ENCODE measurements around the gene BABAM2. TPM values are rescaled to one million over a fixed set of nuclear protein-coding genes. Genes with fewer than 3 reads are reported as not detected.
A peak's percentile ranks its signal among the peaks of the same experiment; 100 is the strongest.

The BABAM2 gene
- total RNA-seq, 1 donor, result 42.0 TPM

GRCh38 chr2:28074137-28074536 lies 183.6 kb downstream of the BABAM2 start:
- H3K79me2 ChIP-seq (ENCODE audit: insufficient read depth, low read length), result no peaks in the 10 kb centered on the region
- H3K27me3 ChIP-seq (ENCODE audit: insufficient read depth, low read length), result no peaks in the 10 kb centered on the region
- no peak for DNase-seq (ENCODE audit: insufficient read length, low spot score, missing footprints)
- H3K4me2 ChIP-seq (ENCODE audit: insufficient read depth, low read length), result no peak overlapping the region
- no peak overlapping the region for H2AFZ ChIP-seq (ENCODE audit: low read length)
- no peaks in the 10 kb centered on the region for H3K36me3 ChIP-seq (ENCODE audit: insufficient read depth, low read length)
- H3K27ac ChIP-seq (ENCODE audit: low read depth, low read length), result no peak overlapping the region
- TF ChIP-seq CTCF (IDR thresholded peaks at IDR 0.05; ENCODE audit: extremely low read depth, low read depth, low read length), result no peak
- no peaks in the 10 kb centered on the region for H4K20me1 ChIP-seq (ENCODE audit: insufficient read depth, low read length)
- H3K4me1 ChIP-seq (ENCODE audit: insufficient read depth, low read length), result no peaks in the 10 kb centered on the region
- no peaks in the 10 kb centered on the region for H3K9me3 ChIP-seq (ENCODE audit: low read depth, low read length)
- H3K4me3 ChIP-seq (ENCODE audit: insufficient read depth, low read length), result no peak overlapping the region

- DNase-seq (ENCODE audit: insufficient read length, low spot score, missing footprints), result peak; percentile 31
- peak overlapping the region; percentile 49 for H3K27ac ChIP-seq (ENCODE audit: low read depth, low read length)
- H3K36me3 ChIP-seq (ENCODE audit: insufficient read depth, low read length), result no peaks in the 10 kb centered on the region
- no peaks in the 10 kb centered on the region for H3K79me2 ChIP-seq (ENCODE audit: insufficient read depth, low read length)
- H3K9me3 ChIP-seq (ENCODE audit: low read depth, low read length), result no peaks in the 10 kb centered on the region
- peak overlapping the region; percentile 44 for H2AFZ ChIP-seq (ENCODE audit: low read length)
- H3K4me2 ChIP-seq (ENCODE audit: insufficient read depth, low read length), result peak overlapping the region; percentile 47
- H4K20me1 ChIP-seq (ENCODE audit: insufficient read depth, low read length), result no peaks in the 10 kb centered on the region
- peaks cover 30% of the 10 kb centered on the region for H3K4me1 ChIP-seq (ENCODE audit: insufficient read depth, low read length)
- H3K27me3 ChIP-seq (ENCODE audit: insufficient read depth, low read length), result no peaks in the 10 kb centered on the region
- TF ChIP-seq CTCF (IDR thresholded peaks at IDR 0.05; ENCODE audit: extremely low read depth, low read depth, low read length), result no peak
- no peak overlapping the region for H3K4me3 ChIP-seq (ENCODE audit: insufficient read depth, low read length)
Measured at GRCh38 chr2:28080911-28081310, 190.4 kb downstream of the BABAM2 start.

- H3K4me3 ChIP-seq (ENCODE audit: insufficient read depth, low read length), result no peak overlapping the region
- peaks cover 30% of the 10 kb centered on the region for H3K4me1 ChIP-seq (ENCODE audit: insufficient read depth, low read length)
- no peaks in the 10 kb centered on the region for H3K36me3 ChIP-seq (ENCODE audit: insufficient read depth, low read length)
- H3K27ac ChIP-seq (ENCODE audit: low read depth, low read length), result peak overlapping the region; percentile 4
- no peak overlapping the region for H2AFZ ChIP-seq (ENCODE audit: low read length)
- H3K79me2 ChIP-seq (ENCODE audit: insufficient read depth, low read length), result no peaks in the 10 kb centered on the region
- H3K27me3 ChIP-seq (ENCODE audit: insufficient read depth, low read length), result no peaks in the 10 kb centered on the region
- no peaks in the 10 kb centered on the region for H3K9me3 ChIP-seq (ENCODE audit: low read depth, low read length)
- no peak for TF ChIP-seq CTCF (IDR thresholded peaks at IDR 0.05; ENCODE audit: extremely low read depth, low read depth, low read length)
- peak overlapping the region; percentile 15 for H3K4me2 ChIP-seq (ENCODE audit: insufficient read depth, low read length)
- H4K20me1 ChIP-seq (ENCODE audit: insufficient read depth, low read length), result no peaks in the 10 kb centered on the region
- DNase-seq (ENCODE audit: insufficient read length, low spot score, missing footprints), result peak; percentile 3
Measured at GRCh38 chr2:28082131-28082530, 191.6 kb downstream of the BABAM2 start.

GRCh38 chr2:28083476-28083875 lies 192.9 kb downstream of the BABAM2 start:
- no peak overlapping the region for H3K4me3 ChIP-seq (ENCODE audit: insufficient read depth, low read length)
- no peaks in the 10 kb centered on the region for H3K9me3 ChIP-seq (ENCODE audit: low read depth, low read length)
- H2AFZ ChIP-seq (ENCODE audit: low read length), result no peak overlapping the region
- no peaks in the 10 kb centered on the region for H3K27me3 ChIP-seq (ENCODE audit: insufficient read depth, low read length)
- no peak overlapping the region for H3K27ac ChIP-seq (ENCODE audit: low read depth, low read length)
- TF ChIP-seq CTCF (IDR thresholded peaks at IDR 0.05; ENCODE audit: extremely low read depth, low read depth, low read length), result no peak
- no peaks in the 10 kb centered on the region for H3K79me2 ChIP-seq (ENCODE audit: insufficient read depth, low read length)
- H3K4me2 ChIP-seq (ENCODE audit: insufficient read depth, low read length), result no peak overlapping the region
- no peaks in the 10 kb centered on the region for H4K20me1 ChIP-seq (ENCODE audit: insufficient read depth, low read length)
- DNase-seq (ENCODE audit: insufficient read length, low spot score, missing footprints), result no peak
- H3K4me1 ChIP-seq (ENCODE audit: insufficient read depth, low read length), result peaks cover 33% of the 10 kb centered on the region
- no peaks in the 10 kb centered on the region for H3K36me3 ChIP-seq (ENCODE audit: insufficient read depth, low read length)

Measured in osteoblast (primary cell).